T follicular helper cell (primary cell): ENCODE data around the gene GRIK4.

Experiments used
- DNase-seq: peaks from one replicate; pipeline ENCODE4 v3.0.0-alpha.2; 2020; ENCODE audit warnings: low read depth

The GRIK4 gene

DNA sequence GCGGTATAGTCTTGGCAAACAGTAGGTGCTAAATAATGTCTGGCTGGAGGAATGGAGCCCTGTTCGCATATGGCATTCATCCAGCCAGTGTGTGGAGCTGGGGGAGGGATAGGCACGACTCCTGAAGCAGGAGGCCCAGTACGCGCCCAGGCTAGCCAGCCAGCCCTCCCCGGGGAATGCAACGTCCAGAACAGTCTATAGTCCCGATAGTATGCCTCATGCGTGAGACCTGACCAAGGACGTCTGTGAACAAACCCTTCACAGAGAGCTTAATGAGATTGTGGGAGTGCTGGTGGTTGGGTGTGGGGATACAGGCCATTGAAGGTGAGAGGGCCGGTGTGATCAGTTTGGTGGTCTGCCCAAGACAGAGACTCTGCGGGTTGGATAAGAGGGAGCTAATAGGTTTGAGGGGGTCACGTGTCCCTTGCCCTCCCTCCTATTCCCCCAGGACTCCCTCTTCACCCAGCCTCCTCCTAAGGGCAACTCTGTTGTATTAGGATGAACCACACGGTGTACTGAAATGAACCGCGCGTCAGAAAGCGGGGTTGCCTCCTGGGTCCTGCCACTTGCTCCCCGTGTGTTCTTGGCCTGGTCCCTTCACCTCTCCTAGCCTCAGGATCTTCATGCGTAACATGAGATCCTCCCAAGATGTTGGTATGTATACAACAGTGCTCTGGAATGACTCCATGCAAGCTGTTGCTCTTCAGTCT is 987 bp upstream of the GRIK4 start:
- no peak for DNase-seq

DNA sequence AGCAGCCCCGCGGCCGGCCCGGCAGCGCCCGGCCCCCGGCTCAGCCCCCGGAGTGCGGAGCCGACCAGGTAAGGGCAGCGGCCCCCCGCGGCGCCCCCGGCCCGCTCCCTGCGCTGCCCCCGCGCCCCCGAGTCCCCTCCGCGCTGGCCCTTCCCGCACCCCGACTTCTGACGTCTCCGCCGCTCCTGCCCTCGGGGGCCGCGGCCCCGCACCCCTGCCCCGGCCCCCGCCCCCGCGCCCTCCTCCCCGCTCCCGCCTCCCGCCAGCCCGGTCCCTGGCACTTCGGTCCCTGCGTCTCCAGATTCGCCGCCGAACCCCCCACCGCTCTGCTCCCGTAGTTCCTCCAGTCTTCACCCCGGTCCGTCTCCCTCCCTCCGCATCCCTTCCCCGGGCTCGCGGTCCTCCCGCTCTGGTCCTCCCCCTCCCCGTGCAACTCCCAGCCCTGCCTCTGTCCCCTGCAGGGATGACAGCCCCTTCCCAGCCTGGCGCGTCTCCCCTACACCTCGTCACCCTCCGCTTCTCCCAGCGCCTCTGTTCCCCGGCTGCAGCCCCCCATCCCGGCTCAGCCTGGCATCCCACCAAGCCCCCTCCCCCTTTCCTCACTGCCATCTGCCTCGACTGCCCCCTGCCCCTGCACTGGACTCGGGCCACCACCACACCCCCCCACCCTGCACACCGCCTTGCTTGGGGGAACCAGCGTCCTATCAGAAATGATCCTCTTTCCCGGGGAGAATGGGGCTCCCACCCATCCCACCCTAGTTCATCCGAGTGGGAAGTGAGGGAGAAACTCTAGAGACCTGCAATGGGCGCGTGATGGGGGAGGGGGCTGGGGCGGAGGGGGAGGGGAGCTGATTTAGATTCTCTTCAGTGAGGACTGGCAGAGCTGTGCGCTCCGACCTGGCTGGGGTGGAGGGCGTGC is 531 bp downstream of the GRIK4 start:
- DNase-seq: no peak

DNA sequence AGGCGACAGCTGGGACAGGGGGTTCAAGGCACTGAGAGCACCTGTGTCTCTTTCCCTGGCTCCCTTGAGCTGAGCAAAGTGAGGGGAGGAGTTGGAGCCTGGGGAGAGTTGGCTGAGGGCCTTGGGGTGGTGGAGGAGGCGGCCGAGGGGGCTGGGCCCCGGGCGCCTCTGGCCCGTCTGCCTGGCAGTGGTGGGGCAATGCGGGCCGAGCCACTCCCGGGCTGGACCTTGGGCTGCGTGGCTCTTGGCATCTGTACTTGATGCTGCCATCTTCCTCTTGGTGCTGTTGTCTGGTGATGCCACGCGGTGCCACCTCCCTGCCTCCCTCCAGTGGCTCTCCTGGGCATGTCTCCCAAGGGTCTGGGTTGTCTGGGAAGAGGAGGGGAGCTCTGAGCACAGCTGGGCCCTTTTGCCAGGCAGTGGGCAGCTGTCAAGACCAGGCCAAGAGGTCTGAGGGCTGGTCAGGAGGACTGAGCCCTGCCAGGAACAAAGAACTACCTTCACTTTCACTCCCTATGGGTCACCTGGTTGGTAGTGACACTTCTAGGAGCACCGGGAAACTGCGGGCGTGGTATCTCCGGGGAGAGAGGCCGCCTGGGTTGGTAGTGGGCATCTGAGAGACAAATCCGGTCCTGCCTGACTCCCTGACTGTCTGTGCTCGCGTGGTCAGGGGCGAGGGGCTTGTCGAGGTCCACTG is 1.3 kb downstream of the GRIK4 start:
- no peak for DNase-seq

DNA sequence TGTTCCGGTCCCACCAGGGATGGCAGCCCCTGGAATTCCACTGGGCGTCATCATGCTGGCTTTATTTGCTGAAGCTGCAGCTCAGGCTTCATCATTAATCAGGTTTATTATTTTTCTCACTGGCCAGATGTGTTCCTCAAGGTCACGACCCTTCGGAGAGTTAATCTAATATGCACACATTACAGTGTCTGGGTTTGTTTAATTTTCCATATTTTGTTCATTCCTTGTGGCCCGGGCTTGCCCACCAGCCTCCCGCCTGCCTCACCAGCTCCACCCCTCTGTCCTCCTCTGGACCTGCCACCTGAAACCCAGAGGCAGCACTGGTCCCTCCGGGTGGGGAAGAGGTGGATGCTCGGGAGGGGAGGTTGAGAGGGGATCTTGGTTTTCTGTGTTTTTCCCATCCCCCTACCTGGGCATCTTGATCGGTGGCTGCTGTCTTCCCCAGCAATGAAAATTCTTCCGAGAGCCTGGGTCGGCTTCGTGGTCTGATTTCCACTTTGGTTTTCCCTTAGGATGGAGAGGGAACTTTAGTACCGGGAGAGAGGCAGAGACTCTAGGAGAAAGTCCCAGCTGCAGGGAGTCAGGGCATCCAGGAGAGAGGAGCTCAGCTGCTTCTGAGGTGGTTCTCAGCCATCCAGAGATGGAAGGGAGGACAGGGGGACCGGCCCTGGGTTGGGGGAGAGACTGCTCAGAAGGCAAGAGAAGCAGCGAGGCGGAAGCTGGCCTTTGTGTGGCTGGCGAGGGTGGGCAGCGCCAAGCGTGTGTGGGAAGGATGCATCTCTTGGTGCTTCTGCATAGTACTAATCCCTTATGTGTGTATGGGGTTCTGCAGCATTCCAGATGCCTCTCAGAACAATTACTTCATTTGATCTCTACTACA is 2.1 kb downstream of the GRIK4 start:
- DNase-seq: no peak

- no peak for DNase-seq
Measured at GRCh38 chr11:120514541-120515121, 3.1 kb downstream of the GRIK4 start.

DNA sequence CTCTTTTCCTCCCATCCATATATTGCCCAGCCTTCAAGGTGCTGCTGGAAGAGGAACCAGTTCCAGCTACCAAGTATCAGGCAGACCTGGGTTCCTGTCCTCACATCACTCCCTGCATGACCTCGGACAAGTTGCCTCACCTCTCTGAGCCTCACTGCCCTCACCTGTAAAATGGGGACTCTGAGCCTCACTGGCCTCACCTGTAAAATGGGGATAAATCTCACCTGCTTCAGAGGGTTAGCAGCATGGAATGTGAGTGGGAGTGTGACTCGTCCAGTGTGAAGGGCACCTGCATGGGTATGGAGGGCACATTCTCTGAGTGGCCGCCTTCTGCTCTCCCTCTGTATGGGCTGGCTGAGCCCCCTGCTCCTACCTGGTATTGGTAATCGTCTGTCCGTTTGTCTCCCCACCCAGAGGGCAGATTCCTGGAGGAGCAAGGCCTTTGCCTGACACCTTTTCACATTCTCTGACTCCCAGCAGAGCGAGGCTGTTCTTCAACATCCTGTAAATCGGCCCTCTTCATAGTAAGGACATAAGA is 3.7 kb downstream of the GRIK4 start:
- DNase-seq: no peak

DNA sequence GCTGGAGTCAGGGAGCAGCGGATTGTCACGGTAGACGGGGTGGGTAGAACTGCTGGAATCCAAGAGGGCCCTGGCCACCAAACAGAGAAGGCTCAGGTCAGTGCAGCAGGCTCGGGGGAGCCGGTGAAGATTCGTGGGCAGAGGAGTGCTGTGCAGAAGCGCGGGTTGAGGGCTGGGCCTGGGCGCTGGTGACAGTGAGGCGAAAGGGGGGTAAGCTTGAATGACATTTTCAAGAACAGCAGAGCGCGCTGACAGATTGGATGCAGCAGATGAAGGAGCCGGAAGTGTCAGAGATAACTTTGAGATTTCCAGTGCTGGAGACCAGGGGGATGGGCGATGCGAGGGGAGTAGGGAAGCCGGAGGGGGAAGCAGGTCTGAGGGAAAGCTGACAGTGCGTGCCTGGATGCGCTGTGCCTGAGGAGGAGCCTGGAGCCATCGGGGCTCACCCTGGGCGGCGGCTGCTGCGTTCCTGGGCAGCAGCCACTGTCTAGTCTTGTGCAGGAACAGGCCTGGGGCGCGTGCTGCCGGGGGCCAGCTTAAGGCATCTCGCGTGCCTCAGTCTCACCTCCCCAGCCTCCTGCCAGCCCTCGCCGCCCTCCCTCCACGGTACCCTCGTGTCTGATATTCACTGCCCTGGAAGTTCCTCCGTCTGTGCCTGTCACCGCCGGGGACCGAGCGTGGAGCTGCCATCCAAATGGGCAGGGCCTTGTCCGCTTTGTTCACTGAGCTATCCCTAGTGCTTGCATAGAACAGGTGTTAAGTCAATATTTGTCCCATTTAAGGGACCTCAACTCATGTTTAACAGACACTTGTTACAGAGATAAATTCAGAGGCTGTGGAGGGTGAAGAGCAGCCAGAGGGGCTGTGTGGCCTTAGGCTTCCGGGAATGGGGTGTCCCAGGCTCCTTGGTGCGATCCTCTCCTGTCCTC is 5.2 kb downstream of the GRIK4 start:
- no peak for DNase-seq

- DNase-seq: no peak
Measured at GRCh38 chr11:120517390-120517761, 5.8 kb downstream of the GRIK4 start.

DNA sequence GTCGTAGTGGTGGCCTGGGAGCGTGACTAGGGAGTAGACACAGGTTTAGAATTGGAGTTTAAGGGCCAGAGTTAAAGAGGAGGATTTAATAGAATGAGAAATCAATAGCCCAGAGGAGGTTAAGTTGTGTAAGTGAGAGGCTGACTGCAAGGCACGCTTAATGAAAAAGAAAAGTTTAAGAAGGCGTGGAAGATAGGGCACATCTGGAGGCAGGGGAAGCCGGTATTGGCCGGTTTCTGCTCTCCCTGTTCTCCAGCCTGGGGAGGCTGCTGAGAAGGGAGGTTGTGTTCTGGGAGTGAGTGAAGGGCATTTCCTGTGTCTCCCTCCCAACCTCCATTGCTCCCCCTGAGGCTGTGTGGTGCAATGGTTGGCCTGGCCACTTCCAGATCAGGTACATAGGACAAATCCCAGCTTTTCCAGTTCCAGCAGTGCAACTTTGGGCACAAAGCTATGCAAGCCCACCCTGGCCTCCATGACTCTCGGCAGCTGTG is 6.3 kb downstream of the GRIK4 start:
- no peak for DNase-seq

GRCh38 chr11:120518356-120518755 is 6.8 kb downstream of the GRIK4 start:
- DNase-seq: no peak

GRCh38 chr11:120519474-120519873 is 7.9 kb downstream of the GRIK4 start:
- no peak for DNase-seq

DNA sequence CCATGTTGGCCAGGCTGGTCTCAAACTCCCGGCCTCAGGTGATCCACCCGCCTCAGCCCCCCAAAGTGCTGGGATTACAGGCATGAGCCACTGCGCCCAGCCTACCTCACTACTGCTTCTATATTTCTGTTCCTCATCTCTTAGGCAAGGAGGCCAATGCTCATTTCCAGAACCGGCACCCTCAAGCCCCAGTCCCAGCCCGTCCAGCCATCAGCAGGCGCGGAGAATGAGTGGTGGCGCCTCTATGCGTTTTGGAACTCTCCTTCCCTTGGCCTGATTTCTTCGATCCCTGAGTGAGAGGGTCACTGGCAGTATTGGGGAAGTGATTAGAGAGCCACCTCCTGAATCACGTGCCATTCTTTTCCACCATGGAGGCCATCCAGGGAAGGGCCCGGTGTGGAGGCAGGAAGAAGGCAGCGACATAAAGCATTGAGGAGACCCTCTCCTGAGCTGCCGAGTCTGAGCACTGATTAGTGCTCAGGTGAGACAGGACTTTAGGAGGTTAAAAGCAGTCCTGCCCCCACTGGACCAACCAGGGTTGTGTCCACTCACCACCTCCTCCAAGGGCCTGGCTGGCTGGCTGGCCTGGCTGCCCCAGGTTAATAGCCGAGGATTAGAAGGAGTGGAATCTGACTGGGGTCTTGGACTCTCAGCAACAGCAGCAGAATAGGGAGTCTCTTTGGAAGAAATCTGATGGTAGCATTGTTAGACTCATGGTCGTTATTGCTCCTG is 8.7 kb downstream of the GRIK4 start:
- no peak for DNase-seq

DNA sequence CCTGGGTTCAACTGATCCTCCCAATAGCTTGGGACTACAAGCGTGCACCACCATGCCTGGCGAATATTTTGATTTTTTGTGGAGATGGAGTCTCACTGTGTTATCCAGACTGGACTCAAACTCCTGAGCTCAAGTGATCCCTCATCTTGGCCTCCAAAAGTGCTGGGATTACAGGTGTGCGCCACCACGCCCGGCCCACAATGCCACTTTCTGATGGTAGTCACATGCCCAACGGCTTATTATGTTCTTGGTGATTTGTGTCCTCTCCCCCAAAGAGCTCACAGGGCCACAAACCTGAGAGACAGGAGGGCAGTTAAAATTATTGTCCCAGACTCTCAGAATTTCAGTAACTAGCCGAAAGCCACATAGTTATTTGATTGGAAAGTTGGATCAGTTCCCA is 9.6 kb downstream of the GRIK4 start:
- no peak for DNase-seq

GRCh38 chr11:120522021-120522420 is 10.5 kb downstream of the GRIK4 start:
- no peak for DNase-seq

DNA sequence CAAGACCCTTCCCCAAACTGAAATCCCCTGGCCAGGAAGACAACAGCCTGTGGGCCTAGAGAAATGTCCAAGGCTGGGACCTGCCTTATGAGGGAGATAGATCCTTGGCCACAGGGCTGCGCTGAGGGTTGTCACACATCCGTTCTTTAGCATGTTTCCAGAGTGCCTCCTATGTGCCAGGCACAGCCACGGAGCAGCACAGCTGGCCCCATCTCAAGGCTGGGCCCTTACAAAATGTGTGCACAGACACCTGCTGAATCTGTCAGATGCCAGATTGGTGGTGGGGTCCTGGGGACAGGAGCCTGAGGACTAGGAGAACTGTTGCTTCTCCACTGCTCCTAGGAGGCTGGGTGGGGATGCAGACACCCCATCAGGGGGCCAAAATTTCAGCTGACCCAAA is 11.2 kb downstream of the GRIK4 start:
- DNase-seq: no peak

GRCh38 chr11:120523196-120523595 is 11.6 kb downstream of the GRIK4 start:
- no peak for DNase-seq

GRCh38 chr11:120524536-120525085 is 13.1 kb downstream of the GRIK4 start:
- no peak for DNase-seq

- DNase-seq: no peak
Measured at GRCh38 chr11:120525261-120526171, 14.0 kb downstream of the GRIK4 start.
